SJCRH30 (cell line): ENCODE measurements around the gene CBY3. TPM values are rescaled to one million over a fixed set of nuclear protein-coding genes. Genes with fewer than 3 reads are reported as not detected.
A peak's percentile ranks its signal among the peaks of the same experiment; 100 is the strongest.
"Not testable (repeated sequence)": the region's sequence is repeated elsewhere in the genome, so short reads cannot be mapped to it uniquely, and the experiment has no call there.

Experiments
- DNase-seq, 2 experiments: peaks; one replicate each; pipeline ENCODE4 v3.0.0-alpha.2; 2015 to 2020
- H3K27ac ChIP-seq: fragments of 250-450 bp; sonication (Bioruptor Pico); 2 replicates; pipeline ENCODE4 v1.5.1; 2020; ENCODE audit warnings: mild to moderate bottlenecking, moderate library complexity
- H3K27me3 ChIP-seq: fragments of 250-450 bp; sonication (Bioruptor Pico); 2 replicates; pipeline ENCODE4 v1.5.1; 2020; ENCODE audit warnings: mild to moderate bottlenecking, moderate library complexity
- H3K36me3 ChIP-seq: fragments of 250-450 bp; sonication (Bioruptor Pico); 2 replicates; pipeline ENCODE4 v1.5.1; 2020; ENCODE audit warnings: mild to moderate bottlenecking, moderate library complexity
- H3K4me1 ChIP-seq: fragments of 250-450 bp; sonication (Bioruptor Pico); 2 replicates; pipeline ENCODE4 v1.5.1; 2020; ENCODE audit warnings: mild to moderate bottlenecking, moderate library complexity
- H3K4me3 ChIP-seq: fragments of 250-450 bp; sonication (Bioruptor Pico); 2 replicates; pipeline ENCODE4 v1.5.1; 2020; ENCODE audit warnings: mild to moderate bottlenecking, moderate library complexity
- H3K9me3 ChIP-seq: fragments of 250-450 bp; sonication (Bioruptor Pico); replicated peaks from 2 replicates; pipeline ENCODE4 v1.5.1; 2020; ENCODE audit warnings: mild to moderate bottlenecking, moderate library complexity
- total RNA-seq: library from RNA; depleted of rRNA; stranded (reverse); fragments of >200 nt; shearing (Covaris generic); gene quantifications from 2 replicates; pipeline ENCODE4 v1.2.3, GENCODE V29; 2014

CBY3 gene
- total RNA-seq, 1 experiment from 2014 or later, result not detected

DNA sequence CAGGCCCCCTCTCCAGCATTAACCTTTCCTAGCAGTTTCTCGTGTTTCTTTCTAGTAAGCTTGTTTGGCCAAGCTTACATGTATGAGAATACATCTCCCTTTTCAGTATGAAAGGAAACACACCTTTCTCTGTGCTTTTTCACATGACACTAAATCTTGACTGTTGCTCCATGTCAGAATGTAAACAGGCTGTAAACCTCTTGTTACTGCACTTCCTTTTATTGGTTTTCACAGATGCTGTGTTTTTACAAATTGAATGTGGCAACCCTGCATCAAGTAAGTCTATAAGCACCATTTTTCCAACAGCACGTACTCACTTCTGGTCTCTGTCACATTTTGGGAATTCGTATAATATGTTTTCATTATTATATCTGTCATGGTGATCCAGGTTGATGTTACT, 15.8 kb upstream of the CBY3 start:
- Histone ChIP-seq H3K27ac (no peak overlapping the region), H3K36me3 (peaks cover 6% of the 10 kb centered on the region; the same call in 1 of the 2 replicates), H3K4me1 (no peaks in the 10 kb centered on the region), H3K9me3 (no peaks in the 10 kb centered on the region), H3K4me3 (no peak overlapping the region), H3K27me3 (no peaks in the 10 kb centered on the region)
- no peak for DNase-seq

DNA sequence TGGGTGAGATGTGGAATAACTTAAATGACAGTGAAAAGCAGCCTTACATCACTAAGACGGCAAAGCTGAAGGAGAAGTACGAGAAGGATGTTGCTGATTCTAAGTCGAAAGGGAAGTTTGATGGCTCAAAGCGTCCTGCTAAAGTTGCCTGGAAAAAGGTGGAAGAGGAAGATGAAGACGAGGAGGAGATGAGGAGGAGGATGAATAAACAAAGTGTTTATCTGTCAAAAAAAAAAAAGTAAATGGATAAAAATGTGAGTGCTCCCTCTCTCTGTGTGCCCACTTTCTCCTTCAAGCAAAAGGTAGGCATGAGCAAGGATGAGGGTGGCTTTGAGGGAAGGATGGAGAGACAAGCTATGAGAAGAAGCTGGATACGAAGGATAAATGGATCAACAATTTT, 13.7 kb upstream of the CBY3 start:
- DNase-seq, result no peak
- H3K4me1 ChIP-seq, result no peaks in the 10 kb centered on the region
- no peaks in the 10 kb centered on the region for H3K27me3 ChIP-seq
- H3K27ac ChIP-seq, result no peak overlapping the region
- H3K36me3 ChIP-seq, result no peaks in the 10 kb centered on the region
- no peak overlapping the region for H3K4me3 ChIP-seq
- no peaks in the 10 kb centered on the region for H3K9me3 ChIP-seq

DNA sequence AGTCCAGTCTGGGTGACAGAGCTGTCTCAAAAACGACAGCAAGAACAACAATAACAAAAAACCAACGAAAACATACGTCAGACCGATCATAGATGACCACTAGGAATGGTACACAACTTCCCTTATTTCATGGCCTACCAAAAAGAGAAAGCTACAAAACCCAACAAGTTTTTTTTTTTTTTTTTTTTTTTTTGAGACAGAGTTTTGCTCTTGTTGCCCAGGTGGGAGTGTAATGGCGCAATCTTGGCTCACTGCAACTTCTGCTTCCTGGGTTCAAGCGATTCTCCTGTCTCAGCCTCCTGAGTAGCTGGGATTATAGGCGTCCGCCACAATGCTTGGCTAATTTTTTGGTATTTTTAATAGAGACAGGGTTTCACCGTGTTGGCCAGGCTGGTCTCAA, 8.4 kb upstream of the CBY3 start:
- DNase-seq, H3K4me1 ChIP-seq: not testable (repeated sequence)

DNA sequence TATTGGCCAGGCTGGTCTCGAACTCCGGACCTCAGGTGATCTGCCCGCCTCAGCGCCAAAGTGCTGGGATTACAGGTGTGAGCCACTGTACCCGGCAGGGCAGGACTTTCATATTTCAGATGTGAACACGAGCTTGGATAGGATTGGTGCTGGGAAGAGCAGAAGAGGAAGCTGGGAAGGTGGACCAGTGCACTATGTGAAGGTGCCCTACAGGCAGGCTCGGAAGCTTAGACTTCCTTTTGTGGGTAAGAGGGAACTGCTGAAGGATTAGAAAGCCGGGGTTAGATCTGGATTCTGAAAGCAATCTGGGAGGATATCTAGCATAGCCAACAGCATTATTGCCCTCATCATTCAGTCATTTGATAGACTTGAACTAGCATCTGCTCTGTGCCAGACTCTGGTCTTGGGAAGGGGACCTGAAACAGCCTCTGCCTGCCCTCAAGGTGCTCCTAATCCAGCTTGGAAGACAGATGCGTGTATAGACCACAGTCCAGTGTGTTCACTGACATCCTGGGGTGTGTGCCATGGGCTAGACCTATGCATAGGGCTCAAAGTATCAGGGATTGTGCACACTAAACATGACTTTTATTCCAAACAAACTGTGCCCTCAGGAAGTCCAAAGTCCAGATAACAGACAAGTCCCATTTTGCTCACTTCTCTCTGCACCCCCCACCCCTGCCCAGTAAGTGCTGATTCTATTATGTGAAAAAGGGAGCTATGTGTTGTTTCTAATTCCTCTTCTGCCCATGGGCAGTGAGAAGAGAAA, 637 bp downstream of the CBY3 start:
- Histone ChIP-seq H3K4me1 (no peaks in the 10 kb centered on the region; the same call in 1 of the 2 replicates), H3K9me3 (no peaks in the 10 kb centered on the region), H3K27me3 (no peaks in the 10 kb centered on the region), H3K27ac (no peak overlapping the region), H3K36me3 (no peaks in the 10 kb centered on the region), H3K4me3 (no peak overlapping the region)
- DNase-seq, result no peak

More for the DNA sequence above, 8.4 kb upstream of the CBY3 start:
- not testable (repeated sequence) for H3K27me3 ChIP-seq, H3K4me3 ChIP-seq, H3K27ac ChIP-seq, H3K9me3 ChIP-seq, H3K36me3 ChIP-seq

DNA sequence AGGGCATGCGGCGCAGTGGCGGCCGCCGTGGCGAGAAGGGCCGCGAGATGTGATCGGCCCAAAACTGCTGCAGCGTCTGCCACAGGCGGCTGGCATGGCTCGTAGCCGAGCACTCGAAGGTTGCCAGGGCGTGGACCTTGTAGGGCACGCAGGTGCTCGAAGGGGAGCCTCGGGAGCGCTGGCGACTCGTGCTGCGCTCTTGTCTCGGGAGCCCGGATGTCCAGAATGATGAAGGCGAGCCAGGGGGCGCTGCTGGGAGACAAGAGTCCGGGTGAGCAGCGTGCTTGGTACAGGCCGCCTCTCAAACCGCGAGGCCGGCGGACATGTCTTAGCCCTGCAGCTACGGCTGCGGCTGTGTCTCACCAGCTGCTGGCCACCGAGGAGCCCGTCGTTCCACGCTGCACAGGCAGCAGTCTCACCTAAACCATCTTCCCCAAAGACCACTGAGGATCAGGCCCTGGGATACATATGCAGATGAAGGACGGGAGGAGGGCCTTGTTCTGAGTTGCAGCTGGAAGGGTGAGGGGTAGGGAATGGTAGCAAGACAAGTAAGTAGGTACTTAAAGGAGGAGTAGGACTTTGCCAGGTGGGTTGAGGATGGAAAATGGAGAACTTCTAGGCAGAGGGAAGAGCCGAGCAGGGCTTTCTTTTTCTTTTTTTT, 1.7 kb downstream of the CBY3 start:
- DNase-seq, result no peak
- Histone ChIP-seq H3K27ac (no peak overlapping the region), H3K36me3 (no peaks in the 10 kb centered on the region), H3K4me3 (no peak overlapping the region), H3K9me3 (no peaks in the 10 kb centered on the region), H3K4me1 (no peaks in the 10 kb centered on the region; the same call in 1 of the 2 replicates), H3K27me3 (no peaks in the 10 kb centered on the region)

DNA sequence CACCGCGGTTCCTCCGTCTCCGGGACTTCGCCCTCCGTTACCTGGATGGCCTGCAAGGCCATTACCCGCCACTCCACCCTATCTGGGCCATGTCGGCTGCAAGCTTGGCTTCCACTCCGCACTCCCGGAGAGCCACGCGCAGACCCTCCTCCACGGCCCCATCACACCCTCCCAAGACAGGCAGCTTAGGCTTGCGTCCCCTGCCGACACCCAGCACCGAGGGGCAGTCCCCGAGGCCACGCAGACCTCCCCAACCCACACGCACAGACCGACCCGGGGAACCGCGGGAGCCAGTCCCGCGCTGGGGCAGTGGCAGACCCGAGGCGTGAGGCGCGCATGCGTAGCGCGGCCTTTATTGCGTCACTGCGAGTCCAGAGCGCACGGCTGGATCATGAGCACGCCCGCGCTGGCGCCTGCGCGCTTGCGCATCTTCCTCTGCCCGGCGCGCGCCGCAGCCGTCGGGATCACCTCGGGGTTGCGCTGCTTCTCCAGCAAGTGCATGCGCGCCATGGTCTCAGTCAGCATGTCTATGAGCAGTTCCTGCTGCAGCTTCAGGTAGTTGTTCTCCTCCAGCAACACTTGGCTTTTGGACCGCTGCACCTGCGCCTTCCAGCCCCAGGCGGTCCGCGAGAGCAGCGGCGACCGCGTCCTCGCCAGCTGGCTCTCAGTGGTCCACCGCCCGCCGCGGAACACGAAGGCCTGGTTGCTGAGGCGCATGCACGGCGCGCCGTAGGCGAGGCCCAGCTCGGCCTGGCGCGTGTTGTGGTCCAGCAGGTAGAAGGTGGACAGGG, 2.4 kb downstream of the CBY3 start:
- Histone ChIP-seq H3K27me3 (no peaks in the 10 kb centered on the region), H3K27ac (peak overlapping the region; percentile 42), H3K36me3 (no peaks in the 10 kb centered on the region), H3K4me1 (no peaks in the 10 kb centered on the region; the same call in 1 of the 2 replicates), H3K9me3 (no peaks in the 10 kb centered on the region), H3K4me3 (peak overlapping the region; percentile 79)
- peak; percentile 92 to 96 for DNase-seq

DNA sequence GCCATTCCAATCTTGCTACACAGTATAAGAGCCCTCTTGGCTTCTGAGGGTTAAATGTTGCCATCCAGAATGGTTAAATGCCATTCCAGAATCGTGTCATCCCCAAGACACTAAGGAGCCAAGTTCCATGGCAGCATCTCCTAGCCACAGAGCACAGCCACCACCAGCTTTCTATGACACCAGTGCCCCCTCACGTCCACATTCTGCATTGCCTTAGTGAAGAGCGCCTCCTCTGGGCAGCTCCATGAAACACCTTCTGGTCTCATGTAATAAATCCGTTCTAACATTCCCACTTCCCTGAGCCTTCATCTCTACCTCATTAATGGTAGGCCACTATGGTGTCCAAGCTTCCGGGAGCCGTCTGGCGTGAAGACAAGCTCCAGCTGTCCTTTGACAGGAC, 12.4 kb downstream of the CBY3 start:
- DNase-seq, result peak; percentile 16 to 56
- Histone ChIP-seq H3K4me3 (no peak overlapping the region), H3K27ac (no peak overlapping the region), H3K4me1 (no peaks in the 10 kb centered on the region), H3K27me3 (no peaks in the 10 kb centered on the region), H3K36me3 (no peaks in the 10 kb centered on the region; the same call in 1 of the 2 replicates), H3K9me3 (no peaks in the 10 kb centered on the region)

DNA sequence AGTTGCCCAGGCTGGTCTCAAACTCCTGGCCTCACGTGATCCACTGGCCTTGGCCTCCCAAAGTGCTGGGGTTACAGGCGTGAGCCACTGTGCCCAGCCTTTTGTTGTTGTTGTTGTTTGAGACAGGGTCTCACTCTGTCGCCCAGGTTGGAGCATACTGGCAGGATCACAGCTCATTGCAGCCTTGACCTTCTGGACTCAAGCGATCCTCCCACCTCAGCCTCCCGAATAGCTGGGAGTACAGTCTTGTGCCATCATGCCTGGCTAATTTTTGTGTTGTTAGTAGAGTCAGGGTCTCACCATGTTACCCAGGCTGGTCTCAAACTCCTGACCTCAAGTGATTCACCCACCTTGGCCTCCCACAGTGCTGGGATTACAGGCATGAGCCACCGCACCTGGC, 19.2 kb downstream of the CBY3 start:
- not testable (repeated sequence) for H3K9me3 ChIP-seq, H3K4me1 ChIP-seq, H3K27me3 ChIP-seq, H3K4me3 ChIP-seq, H3K36me3 ChIP-seq, H3K27ac ChIP-seq, DNase-seq

DNA sequence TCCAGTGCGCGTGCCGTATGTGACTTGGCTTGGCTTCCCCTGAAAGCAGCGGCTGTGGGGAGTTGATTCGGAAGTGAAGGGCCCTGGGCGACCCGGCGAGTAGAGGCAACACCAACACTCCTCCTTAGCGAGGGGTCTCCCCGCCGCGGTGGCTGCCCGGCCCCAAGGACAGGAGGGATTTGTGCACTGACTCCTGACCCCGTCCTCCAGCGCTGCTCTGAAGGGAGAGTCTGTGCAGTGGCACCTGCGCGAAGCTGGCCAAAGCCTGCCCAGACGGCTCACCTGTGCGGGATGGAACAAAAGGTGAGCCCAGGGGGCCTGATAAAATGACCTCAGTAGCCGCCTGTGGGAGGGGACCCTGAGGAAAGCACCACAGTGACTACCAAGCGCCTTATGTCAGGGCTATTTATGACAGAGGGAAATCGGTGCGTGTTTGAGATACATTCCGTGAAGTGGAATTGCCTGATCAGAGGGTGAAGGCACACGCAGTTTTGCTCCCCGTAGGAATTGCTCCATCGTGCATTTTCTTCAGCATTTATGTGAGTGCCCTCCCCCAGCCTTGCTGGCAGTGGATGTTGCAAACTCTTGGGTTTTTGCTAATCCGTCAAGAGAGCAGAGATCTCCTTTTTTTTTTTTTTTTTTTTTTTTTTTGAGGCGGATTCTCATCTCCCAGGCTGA, 22.5 kb downstream of the CBY3 start:
- H3K4me1 ChIP-seq, H3K9me3 ChIP-seq, H3K36me3 ChIP-seq, H3K27ac ChIP-seq, H3K27me3 ChIP-seq: not testable (repeated sequence)
- peak in 1 of 2 experiments; percentile 19 for DNase-seq
- H3K4me3 ChIP-seq, result peak overlapping the region; percentile 60

DNA sequence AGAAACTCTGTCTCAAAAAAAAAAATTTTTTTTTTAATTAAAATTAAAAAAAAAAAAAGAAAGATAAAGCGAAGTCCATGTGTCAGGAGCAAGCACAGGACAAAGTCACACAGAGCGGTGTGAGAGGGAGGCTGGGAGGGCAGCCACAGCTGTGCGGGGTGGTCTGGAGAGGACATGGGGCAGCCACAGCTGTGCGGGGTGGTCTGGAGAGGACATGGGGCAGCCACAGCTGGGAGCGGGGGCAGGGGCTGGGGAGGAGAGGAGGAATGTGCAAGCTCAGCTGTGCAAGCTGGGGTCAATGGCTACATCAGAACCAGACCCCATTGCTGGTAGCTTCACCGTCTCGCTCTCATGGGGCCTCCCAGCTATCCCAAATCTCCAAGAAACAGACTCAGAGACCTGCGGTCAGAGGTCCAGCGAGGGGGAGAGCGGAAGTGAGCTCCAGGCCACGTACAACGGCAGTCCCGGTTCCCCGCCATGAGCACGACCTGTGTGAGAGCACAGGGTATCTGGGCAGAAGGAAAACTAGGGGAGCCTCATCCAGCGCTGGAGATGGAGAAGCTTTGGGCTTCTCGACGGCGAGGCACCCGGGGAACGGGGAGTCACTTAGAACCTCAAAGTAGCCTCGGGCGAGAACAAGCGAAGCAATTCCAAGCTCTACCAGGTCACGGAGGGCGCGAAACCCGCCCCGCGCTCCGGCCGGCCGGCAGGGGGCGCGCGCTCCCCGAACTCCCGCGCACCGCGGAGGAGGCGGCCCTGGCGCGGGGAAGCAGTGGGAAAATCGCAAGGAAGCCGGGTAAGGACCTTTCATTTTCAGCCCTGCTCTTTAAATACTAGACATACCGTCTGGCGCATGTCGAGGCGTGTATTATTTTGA, 23.3 kb downstream of the CBY3 start:
- DNase-seq, result peak in 1 of 2 experiments; percentile 42
- not testable (repeated sequence) for H3K4me3 ChIP-seq, H3K27ac ChIP-seq, H3K36me3 ChIP-seq, H3K27me3 ChIP-seq, H3K4me1 ChIP-seq, H3K9me3 ChIP-seq

DNA sequence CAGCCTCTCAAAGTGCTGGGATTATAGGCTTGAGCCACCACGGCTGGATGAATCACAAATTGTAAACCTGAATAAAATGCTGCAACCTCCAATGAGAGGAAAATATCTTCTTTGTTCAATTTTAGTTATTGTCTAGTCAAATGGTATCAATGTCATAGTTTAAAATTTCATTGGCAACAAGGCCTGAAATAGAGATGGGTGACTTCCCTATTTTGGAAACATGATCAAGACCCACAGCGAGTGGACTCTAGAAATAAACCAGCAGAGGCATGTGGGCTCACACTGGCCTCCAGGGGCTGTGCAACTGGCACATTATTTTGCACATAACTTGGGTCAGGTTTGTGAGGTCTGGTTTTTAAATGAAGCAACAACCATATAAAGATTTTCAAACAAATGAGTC, 27.7 kb downstream of the CBY3 start:
- H3K36me3 ChIP-seq, H3K27me3 ChIP-seq, DNase-seq, H3K27ac ChIP-seq, H3K4me1 ChIP-seq, H3K4me3 ChIP-seq, H3K9me3 ChIP-seq: not testable (repeated sequence)

DNA sequence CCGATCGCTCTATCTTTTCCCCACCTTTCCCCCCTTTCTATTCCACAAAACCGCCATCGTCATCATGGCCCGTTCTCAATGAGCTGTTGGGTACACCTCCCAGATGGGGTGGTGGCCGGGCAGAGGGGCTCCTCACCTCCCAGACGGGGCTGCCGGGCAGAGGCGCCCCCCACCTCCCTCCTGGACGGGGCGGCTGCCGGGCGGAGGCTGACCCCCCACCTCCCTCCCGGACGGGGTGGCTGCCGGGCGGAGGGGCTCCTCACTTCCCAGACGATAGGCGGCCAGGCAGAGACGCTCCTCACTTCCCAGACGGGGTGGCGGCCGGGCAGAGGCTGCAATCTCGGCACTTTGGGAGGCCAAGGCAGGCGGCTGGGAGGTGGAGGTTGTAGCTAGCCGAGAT, 30.6 kb downstream of the CBY3 start:
- DNase-seq, H3K4me3 ChIP-seq, H3K36me3 ChIP-seq, H3K27me3 ChIP-seq, H3K27ac ChIP-seq, H3K9me3 ChIP-seq, H3K4me1 ChIP-seq: not testable (repeated sequence)

DNA sequence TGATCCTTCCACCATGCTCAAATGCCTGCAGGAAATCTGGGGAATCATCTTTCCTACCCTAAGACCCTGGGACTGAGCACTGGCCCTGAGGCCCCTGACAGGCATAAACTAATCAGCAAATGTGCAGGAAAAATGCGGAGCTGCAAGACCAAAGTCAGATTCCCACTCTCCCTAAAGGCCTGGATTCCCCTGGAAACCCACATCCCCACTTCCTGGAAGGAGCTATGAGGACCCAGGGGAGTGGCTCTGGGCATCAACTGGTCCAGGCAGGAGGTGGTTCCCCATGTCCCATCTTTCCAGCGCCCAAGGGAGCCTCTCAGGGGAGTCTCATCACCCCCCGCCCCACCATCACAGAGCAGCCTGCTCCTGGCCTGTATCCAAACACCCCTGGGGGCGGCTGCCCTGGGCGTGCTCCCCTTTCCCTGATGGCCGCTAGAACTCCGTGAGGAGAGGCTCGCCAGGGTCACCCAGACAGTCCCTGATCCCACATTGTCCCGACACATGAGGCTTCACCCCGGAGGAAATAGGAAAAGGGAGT, 31.6 kb downstream of the CBY3 start:
- not testable (repeated sequence) for H3K9me3 ChIP-seq, H3K36me3 ChIP-seq, H3K27me3 ChIP-seq, H3K4me1 ChIP-seq, H3K4me3 ChIP-seq, H3K27ac ChIP-seq
- DNase-seq, result peak; percentile 25 to 51

DNA sequence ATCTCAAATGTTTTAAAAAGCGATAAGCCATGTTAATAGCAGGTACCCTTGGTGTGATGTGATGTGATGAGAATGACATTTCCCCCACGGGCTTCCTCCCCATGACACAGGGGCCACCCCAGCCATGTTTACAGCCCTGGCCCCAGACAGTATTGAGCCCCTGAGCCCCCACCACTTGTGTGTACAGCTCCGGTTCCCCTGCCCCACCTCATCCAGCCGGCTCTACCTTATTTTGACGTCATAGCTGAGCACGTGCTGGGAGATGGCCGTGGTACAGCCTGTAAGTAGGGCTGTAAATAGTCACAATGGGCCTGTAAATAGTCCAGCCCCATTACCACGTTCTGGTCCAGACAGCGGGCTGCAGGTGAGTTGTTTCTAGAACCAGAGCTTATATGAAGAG, 32.4 kb downstream of the CBY3 start:
- DNase-seq, result no peak
- no peaks in the 10 kb centered on the region for H3K36me3 ChIP-seq

More for the DNA sequence above, 32.4 kb downstream of the CBY3 start:
- Histone ChIP-seq H3K27ac (no peak overlapping the region), H3K4me1 (no peaks in the 10 kb centered on the region), H3K27me3 (no peaks in the 10 kb centered on the region), H3K4me3 (no peak overlapping the region), H3K9me3 (no peaks in the 10 kb centered on the region)
